Peyer's patch (tissue), 4 donors: ENCODE data around the gene PRSS56. TPM values are rescaled to one million over a fixed set of nuclear protein-coding genes. Genes with fewer than 3 reads are reported as not detected.

Source experiments
- DNase-seq, 3 donors: peaks; one replicate each; pipeline ENCODE4 v3.0.0-alpha.2; 2017 to 2019
- H3K27ac ChIP-seq, 4 donors: fragments of 200-600 bp; sonication (generic); one replicate each; pipeline ENCODE4 v1.5.1; 2016 to 2019
- H3K27me3 ChIP-seq, 2 donors: fragments of 200-600 bp; sonication (generic); one replicate each; pipeline ENCODE4 v1.5.1; 2019
- H3K36me3 ChIP-seq, 3 donors: fragments of 200-600 bp; sonication (generic); one replicate each; pipeline ENCODE4 v1.5.1; 2016 to 2019
- H3K4me1 ChIP-seq, 4 donors: fragments of 200-600 bp; sonication (generic); one replicate each; pipeline ENCODE4 v1.5.1; 2016 to 2019
- H3K4me3 ChIP-seq, 4 donors: fragments of 200-600 bp; sonication (generic); 1 replicate in 3 of 4; 2 replicates in 1 of 4; pipeline ENCODE4 v1.5.1; 2016 to 2019; ENCODE audit warnings: mild to moderate bottlenecking in 1 of 4
- H3K9me3 ChIP-seq, 4 donors: fragments of 200-600 bp; sonication (generic); one replicate each; pipeline ENCODE4 v1.5.1; 2016 to 2019; ENCODE audit warnings: mild to moderate bottlenecking in 1 of 4
- CTCF ChIP-seq, 6 experiments: fragments of 450-650 bp in 4 of 6; fragments of 200-600 bp in 2 of 6; sonication (generic) in 1 of 6; IDR thresholded peaks; one replicate each; pipeline ENCODE4 v1.5.1; 2017 to 2019; ENCODE audit warnings: antibody characterized with exemption in 6 of 6, mild to moderate bottlenecking in 3 of 6, moderate library complexity in 1 of 6
- POLR2A ChIP-seq, 2 donors: fragments of 450-650 bp; IDR thresholded peaks; one replicate each; pipeline ENCODE4 v1.5.1; 2017; ENCODE audit warnings: antibody characterized with exemption in 2 of 2, mild to moderate bottlenecking in 2 of 2, moderate library complexity in 2 of 2
- total RNA-seq, 4 donors: library from RNA; depleted of rRNA; stranded (reverse); fragments of >200 nt; gene quantifications; one replicate each; pipeline ENCODE4 v1.1.0, GENCODE V29; 2016

The PRSS56 gene
- total RNA-seq, 4 donors from 2014 or later: not detected

GRCh38 chr2:232544674-232545073 lies 24.5 kb downstream of the PRSS56 start:
- Histone ChIP-seq H3K27ac (no peak overlapping the region), H3K27me3 (no peaks in the 10 kb centered on the region), H3K4me3 (no peak overlapping the region), H3K9me3 (no peaks in the 10 kb centered on the region), H3K36me3 (no peaks in the 10 kb centered on the region), H3K4me1 (peaks cover 0 to 6% (median 0%) of the 10 kb centered on the region in 4 donors)
- TF ChIP-seq POLR2A (IDR thresholded peaks at IDR 0.05) (no peak), CTCF (IDR thresholded peaks at IDR 0.05) (no peak)
- DNase-seq: no peak

GRCh38 chr2:232545511-232546375 lies 25.6 kb downstream of the PRSS56 start:
- peak in 1 of 3 donors; percentile 30 for DNase-seq
- no peak overlapping the region for H3K27ac ChIP-seq

GRCh38 chr2:232547991-232548390 lies 27.8 kb downstream of the PRSS56 start:
- no peak for DNase-seq
- Histone ChIP-seq H3K4me1 (peaks cover 0 to 20% (median 3%) of the 10 kb centered on the region in 4 donors), H3K27me3 (no peaks in the 10 kb centered on the region), H3K36me3 (peaks cover 0 to 9% (median 0%) of the 10 kb centered on the region in 3 donors), H3K9me3 (no peaks in the 10 kb centered on the region), H3K27ac (no peak overlapping the region), H3K4me3 (no peak overlapping the region)
- no peak for TF ChIP-seq CTCF (IDR thresholded peaks at IDR 0.05)
- TF ChIP-seq POLR2A (IDR thresholded peaks at IDR 0.05): no peak

More at GRCh38 chr2:232545511-232546375, 25.6 kb downstream of the PRSS56 start:
- H3K4me3 ChIP-seq: no peak overlapping the region
- no peak for TF ChIP-seq POLR2A (IDR thresholded peaks at IDR 0.05)
- no peak for TF ChIP-seq CTCF (IDR thresholded peaks at IDR 0.05)
- no peaks in the 10 kb centered on the region for H3K27me3 ChIP-seq
- no peaks in the 10 kb centered on the region for H3K36me3 ChIP-seq
- peaks cover 0 to 8% (median 0%) of the 10 kb centered on the region in 4 donors for H3K4me1 ChIP-seq
- H3K9me3 ChIP-seq: no peaks in the 10 kb centered on the region

GRCh38 chr2:232549655-232550353 lies 29.6 kb downstream of the PRSS56 start:
- Histone ChIP-seq H3K4me3 (peak overlapping the region; percentile 64 to 97 (median 86)), H3K4me1 (peaks cover 0 to 29% (median 3%) of the 10 kb centered on the region in 4 donors), H3K9me3 (no peaks in the 10 kb centered on the region), H3K27ac (peak overlapping the region; percentile 95 to 99 (median 97)), H3K36me3 (peaks cover 0 to 11% (median 0%) of the 10 kb centered on the region in 3 donors), H3K27me3 (no peaks in the 10 kb centered on the region)
- TF ChIP-seq CTCF (IDR thresholded peaks at IDR 0.05) (no peak), POLR2A (IDR thresholded peaks at IDR 0.05) (no peak)
- DNase-seq: no peak

- DNase-seq: peak; percentile 90 to 97 (median 96)
- Histone ChIP-seq H3K9me3 (no peaks in the 10 kb centered on the region), H3K27me3 (no peaks in the 10 kb centered on the region), H3K4me3 (peak within 1 kb of the TSS; percentile 64 to 97 (median 86)), H3K36me3 (peaks cover 0 to 13% (median 0%) of the 10 kb centered on the region in 3 donors), H3K4me1 (peaks cover 0 to 31% (median 3%) of the 10 kb centered on the region in 4 donors), H3K27ac (peak within 1 kb of the TSS; percentile 95 to 99 (median 97))
- peak; percentile 13 to 48 (median 42) for TF ChIP-seq CTCF (IDR thresholded peaks at IDR 0.05)
- TF ChIP-seq POLR2A (IDR thresholded peaks at IDR 0.05): peak; percentile 79 to 86
Measured at GRCh38 chr2:232550354-232551249, 30.4 kb downstream of the PRSS56 start, which contains the start of the genes EIF4E2 and TIGD1. EIF4E2 (plus strand) TSS chr2:232550689; CDS start chr2:232550725, 36 bp downstream. TIGD1 (minus strand) TSS chr2:232550557; CDS start chr2:232549882, 675 bp downstream.
